ENCODE results near the gene SH3GL1.

SH3GL1 gene

DNA sequence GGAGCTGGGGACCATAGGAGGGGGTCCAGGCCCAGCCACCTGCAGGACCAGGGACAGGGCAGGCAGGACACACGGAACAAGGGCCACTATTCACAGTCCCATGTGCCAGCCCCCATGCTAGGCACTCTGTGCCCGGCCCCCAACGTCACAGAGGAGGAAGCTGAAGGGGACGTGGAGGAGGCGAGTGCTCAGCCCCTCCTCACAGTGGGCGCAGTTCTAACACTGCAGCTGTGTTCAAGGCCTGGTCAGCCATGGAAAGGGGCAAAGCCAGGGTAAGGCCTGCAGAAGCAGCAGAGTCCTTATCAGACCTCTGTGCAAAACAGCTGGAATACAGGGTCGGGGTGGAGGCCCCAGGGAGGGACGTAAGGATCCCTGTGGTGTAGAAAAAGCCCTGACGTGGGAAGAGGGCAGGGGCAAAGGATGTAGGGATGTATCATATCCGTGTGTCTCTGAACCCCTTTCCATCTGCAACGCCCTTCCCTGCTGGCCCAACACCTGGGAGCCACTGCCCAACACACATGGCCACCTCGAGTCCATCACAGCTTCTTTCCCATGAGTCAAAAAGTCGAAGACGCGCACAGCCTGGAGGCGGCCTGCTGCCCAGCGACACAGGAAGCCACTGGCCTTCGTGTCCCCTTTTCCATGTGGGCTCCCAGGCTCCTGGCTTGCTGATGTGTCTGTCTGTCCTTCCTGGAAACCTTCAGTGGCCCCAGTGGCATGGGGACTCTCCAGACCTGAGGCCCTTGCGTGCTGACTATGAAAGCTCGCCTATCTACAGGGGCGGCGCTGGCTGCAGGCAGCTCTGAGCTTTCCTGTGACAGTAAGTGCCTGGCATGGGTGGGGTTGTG lies 28.0 kb downstream of the SH3GL1 start:
- Histone ChIP-seq H3K27me3 (replicated peaks; ENCODE audit: control insufficient read depth, insufficient read depth, low read length) (no peaks in the 10 kb centered on the region), H3K9me3 (ENCODE audit: control insufficient read depth, low read length) (no peaks in the 10 kb centered on the region), H3K4me1 (ENCODE audit: control insufficient read depth, insufficient read depth, low read length) (peaks cover 94% of the 10 kb centered on the region), H3K4me3 (ENCODE audit: low read length) (no peak overlapping the region), H3K36me3 (ENCODE audit: control insufficient read depth, insufficient read depth, low read length, severe bottlenecking) (peaks cover 3% of the 10 kb centered on the region), H3K9ac (ENCODE audit: low read length) (peak overlapping the region; percentile 86)
- no peak for DNase-seq (ENCODE audit: low read depth)

DNA sequence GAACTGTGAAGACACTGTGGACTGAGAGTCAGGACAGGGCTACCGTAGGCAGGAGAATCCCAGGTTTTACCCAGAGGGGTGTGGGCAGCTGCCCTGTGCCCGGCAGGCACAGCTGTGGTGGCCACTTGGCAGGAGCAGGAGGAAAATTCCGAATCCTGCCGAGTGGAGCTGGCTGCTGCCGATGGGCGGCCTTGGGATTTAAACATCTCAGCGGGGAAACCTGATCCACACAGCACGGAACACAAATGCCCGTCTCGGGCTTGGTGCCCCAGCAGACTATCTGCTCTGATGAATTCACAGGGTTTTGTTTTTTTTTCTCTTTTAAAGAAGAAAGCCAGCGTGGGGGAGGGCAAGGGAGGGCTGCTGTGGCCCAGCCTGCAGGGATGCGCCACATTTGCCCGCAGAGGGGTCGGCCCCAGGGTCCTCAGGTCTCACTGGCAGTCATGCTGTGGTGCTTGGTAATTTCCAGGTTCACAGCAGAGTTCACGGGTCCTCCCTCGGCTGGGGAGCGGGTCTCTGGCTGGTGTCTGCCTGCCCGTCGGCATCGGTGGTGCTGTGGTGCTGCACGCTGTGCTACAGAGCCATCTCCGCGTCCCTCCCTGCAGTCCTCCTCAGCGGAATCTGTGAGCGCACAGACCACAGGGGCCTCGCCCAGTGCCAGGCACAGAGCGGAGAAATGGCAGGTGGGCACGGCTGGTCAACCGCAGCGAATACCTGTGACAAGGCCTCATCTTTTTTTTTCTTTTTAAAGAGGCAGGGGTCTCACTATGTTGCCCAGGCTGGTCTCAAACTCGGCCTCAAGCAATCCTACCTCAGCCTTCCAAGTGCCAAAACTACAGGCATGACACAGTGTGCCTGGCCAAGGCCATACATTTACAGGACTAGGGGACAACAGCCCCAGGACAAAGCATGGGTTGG lies 28.8 kb downstream of the SH3GL1 start:
- peaks cover 6% of the 10 kb centered on the region for H3K36me3 ChIP-seq (ENCODE audit: control insufficient read depth, insufficient read depth, low read length, severe bottlenecking)
- peak overlapping the region; percentile 73 for H3K9ac ChIP-seq (ENCODE audit: low read length)
- H3K4me1 ChIP-seq (ENCODE audit: control insufficient read depth, insufficient read depth, low read length), result peaks cover 88% of the 10 kb centered on the region
- DNase-seq (ENCODE audit: low read depth), result peak; percentile 81
- no peaks in the 10 kb centered on the region for H3K9me3 ChIP-seq (ENCODE audit: control insufficient read depth, low read length)
- no peak overlapping the region for H3K4me3 ChIP-seq (ENCODE audit: low read length)
- H3K27me3 ChIP-seq (replicated peaks; ENCODE audit: control insufficient read depth, insufficient read depth, low read length), result no peaks in the 10 kb centered on the region

DNA sequence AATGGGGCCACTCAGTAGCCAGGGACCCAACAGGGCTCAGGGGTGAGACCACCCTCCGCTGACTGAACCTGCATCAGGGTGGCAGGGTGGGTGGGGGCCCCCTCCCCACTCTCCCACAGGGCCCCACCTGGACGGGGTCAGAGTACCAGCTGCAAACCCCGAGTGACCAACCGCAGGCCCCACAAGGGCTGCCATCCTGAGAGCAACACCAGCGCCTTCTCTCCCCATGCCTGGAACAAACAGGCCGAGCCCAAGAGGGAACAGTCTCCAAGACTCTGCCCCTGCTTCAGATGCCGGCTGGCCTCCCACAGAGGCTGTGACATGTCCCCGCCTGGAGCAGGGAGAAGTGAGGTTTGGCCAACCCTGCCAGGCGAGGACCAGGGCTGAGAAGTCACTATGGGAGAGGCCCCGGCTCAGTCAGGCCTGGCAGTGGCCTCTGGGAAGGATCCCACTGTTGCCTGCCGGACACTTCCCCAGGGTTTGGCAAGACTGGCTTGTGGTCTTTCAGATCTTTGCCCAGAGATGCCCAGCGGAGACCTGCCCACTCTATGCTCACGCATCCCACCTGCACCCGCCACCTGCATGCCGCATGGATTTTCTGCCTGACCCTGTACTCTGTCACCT lies 29.8 kb downstream of the SH3GL1 start:
- H3K4me1 ChIP-seq (ENCODE audit: control insufficient read depth, insufficient read depth, low read length), result peaks cover 78% of the 10 kb centered on the region
- peaks cover 16% of the 10 kb centered on the region for H3K36me3 ChIP-seq (ENCODE audit: control insufficient read depth, insufficient read depth, low read length, severe bottlenecking)
- DNase-seq (ENCODE audit: low read depth), result no peak
- no peak overlapping the region for H3K4me3 ChIP-seq (ENCODE audit: low read length)
- H3K9me3 ChIP-seq (ENCODE audit: control insufficient read depth, low read length), result no peaks in the 10 kb centered on the region
- H3K27me3 ChIP-seq (replicated peaks; ENCODE audit: control insufficient read depth, insufficient read depth, low read length), result no peaks in the 10 kb centered on the region
- peak overlapping the region; percentile 73 for H3K9ac ChIP-seq (ENCODE audit: low read length)

DNA sequence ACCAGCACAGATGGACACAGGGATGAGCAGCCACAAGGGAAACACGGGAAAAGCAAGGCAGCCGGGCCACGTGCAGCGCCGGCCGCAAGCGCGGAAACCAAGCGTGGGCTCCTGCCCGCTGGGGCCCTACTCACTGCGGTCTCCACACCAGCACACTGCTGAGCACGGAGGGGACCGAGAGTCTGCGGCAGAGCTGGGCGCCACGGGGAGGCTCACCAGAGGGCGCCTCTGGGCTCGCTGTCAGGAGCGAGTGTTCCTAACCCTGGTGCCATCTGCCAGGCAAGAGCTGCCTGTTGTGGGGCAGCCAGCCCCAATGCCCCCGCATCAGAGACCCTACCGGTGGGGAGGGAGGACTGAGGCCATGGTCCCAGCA lies 30.5 kb downstream of the SH3GL1 start:
- Histone ChIP-seq H3K9me3 (ENCODE audit: control insufficient read depth, low read length) (no peaks in the 10 kb centered on the region), H3K4me1 (ENCODE audit: control insufficient read depth, insufficient read depth, low read length) (peaks cover 71% of the 10 kb centered on the region), H3K36me3 (ENCODE audit: control insufficient read depth, insufficient read depth, low read length, severe bottlenecking) (peaks cover 22% of the 10 kb centered on the region), H3K27me3 (replicated peaks; ENCODE audit: control insufficient read depth, insufficient read depth, low read length) (no peaks in the 10 kb centered on the region), H3K9ac (ENCODE audit: low read length) (peak overlapping the region; percentile 73), H3K4me3 (ENCODE audit: low read length) (peak overlapping the region; percentile 29)
- no peak for DNase-seq (ENCODE audit: low read depth)

DNA sequence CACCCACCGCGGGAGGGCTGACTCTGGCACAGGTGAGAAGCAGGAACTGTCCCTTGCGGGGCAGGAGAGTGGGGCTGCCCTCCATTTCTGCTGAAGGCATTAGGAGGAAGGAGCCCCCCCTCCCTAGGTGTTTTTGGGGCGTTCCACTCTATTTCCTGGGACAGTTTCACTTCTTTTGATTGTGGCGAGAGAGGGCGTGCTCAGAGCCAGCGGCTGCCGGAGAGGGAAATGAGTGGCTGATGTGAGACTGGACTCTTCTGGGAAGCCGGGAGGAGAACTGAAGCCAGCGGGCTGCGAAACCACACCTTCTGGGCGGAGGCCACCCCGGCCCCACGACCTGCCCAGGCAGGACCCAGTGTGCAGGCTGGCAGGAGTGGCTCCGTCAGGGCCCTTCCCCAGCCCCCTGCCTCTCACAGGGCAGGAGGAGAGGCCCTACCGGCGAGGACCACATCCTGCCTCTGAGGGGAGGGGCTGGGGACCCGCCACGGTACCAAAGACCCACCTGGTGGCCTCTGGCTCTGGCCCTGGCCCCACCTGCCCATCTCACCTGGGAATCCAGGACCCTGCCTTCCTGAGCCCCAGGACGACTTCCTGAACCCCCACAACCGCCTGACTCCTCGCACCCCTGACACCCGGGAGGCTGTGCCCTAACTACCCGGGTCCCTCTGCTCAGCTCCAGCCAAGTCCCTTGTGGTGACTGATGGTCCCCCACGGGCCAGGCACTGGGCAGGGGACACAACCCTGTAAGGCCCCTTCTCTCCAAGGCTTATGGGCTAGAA lies 31.0 kb downstream of the SH3GL1 start:
- Histone ChIP-seq H3K27me3 (replicated peaks; ENCODE audit: control insufficient read depth, insufficient read depth, low read length) (no peaks in the 10 kb centered on the region), H3K9ac (ENCODE audit: low read length) (peak overlapping the region; percentile 73), H3K4me3 (ENCODE audit: low read length) (peak overlapping the region; percentile 29), H3K9me3 (ENCODE audit: control insufficient read depth, low read length) (no peaks in the 10 kb centered on the region), H3K4me1 (ENCODE audit: control insufficient read depth, insufficient read depth, low read length) (peaks cover 66% of the 10 kb centered on the region), H3K36me3 (ENCODE audit: control insufficient read depth, insufficient read depth, low read length, severe bottlenecking) (peaks cover 25% of the 10 kb centered on the region)
- DNase-seq (ENCODE audit: low read depth), result no peak

DNA sequence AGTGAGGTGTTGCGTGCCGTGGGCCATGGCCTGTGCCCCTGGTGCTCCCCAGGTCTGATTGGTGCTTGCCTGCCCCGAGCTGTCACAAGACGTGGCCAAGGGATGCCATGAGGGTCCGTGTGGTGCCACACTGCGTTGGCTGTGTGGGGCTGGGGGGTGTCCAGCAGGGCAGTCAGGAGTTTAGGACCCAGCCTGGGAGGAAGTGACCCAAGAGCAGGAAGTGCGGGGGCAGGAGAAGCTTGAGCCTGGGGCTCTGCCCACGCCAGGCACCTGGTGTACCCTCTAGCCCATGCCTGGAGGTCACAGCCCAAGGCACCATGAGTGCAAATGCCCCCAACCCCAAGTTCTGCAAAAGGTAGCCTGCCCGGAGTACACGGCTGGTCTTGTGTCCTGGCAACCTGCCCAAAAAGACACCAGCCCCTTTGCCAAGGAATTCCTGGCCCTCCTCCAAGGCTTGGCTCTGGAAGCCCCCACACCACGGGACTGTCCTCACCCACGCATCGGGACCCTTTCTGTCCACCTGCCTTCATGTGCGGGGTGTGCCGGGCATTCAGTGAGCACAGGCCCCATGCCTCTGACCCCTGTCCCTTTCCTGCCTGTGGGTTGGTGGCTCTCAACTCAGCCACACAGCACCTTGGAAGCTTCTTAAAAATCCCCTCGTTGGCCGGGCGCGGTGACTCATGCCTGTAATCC lies 32.1 kb downstream of the SH3GL1 start:
- H3K27me3 ChIP-seq (replicated peaks; ENCODE audit: control insufficient read depth, insufficient read depth, low read length), result no peaks in the 10 kb centered on the region
- peaks cover 35% of the 10 kb centered on the region for H3K36me3 ChIP-seq (ENCODE audit: control insufficient read depth, insufficient read depth, low read length, severe bottlenecking)
- DNase-seq (ENCODE audit: low read depth), result no peak
- no peaks in the 10 kb centered on the region for H3K9me3 ChIP-seq (ENCODE audit: control insufficient read depth, low read length)
- H3K9ac ChIP-seq (ENCODE audit: low read length), result no peak overlapping the region
- H3K4me3 ChIP-seq (ENCODE audit: low read length), result no peak overlapping the region
- H3K4me1 ChIP-seq (ENCODE audit: control insufficient read depth, insufficient read depth, low read length), result peaks cover 56% of the 10 kb centered on the region

DNA sequence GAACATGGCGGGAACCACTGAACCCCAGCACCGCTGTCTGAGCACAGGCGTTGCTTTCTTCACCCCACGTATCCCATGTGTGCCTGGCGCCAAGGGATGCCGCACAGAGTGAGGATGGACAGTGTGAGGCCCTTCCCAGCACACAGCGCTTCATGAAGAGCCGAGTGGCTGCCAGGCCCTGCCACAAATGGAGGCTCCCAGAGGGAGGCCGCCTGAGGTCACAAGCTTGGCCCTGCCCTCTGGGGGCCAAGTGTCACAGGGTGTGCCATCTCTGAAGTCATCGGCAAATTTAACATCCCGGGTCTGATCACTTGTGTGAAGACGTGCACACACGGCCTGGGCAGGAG lies 32.6 kb downstream of the SH3GL1 start:
- Histone ChIP-seq H3K4me3 (ENCODE audit: low read length) (no peak overlapping the region), H3K9me3 (ENCODE audit: control insufficient read depth, low read length) (no peaks in the 10 kb centered on the region), H3K27me3 (replicated peaks; ENCODE audit: control insufficient read depth, insufficient read depth, low read length) (no peaks in the 10 kb centered on the region), H3K4me1 (ENCODE audit: control insufficient read depth, insufficient read depth, low read length) (peaks cover 51% of the 10 kb centered on the region), H3K36me3 (ENCODE audit: control insufficient read depth, insufficient read depth, low read length, severe bottlenecking) (peaks cover 40% of the 10 kb centered on the region), H3K9ac (ENCODE audit: low read length) (no peak overlapping the region)
- DNase-seq (ENCODE audit: low read depth), result no peak

DNA sequence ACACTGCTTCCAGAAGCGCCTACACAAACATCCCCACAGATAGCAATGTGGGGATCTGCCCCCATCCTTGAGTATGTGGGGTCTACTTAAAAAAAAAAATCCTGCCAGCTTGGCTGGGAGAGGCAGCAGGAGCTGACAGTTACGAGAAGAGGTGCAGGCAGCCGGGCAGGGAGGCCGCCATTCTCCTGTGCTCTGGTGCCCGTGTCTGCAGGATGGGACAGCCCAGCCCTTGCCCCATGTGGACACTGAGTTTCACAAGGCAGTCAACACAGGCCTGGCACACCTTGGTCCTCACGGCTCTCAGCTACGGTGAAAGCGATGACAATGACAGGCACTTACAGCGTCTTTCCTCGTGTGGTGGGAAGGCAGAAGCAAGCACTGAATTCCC lies 33.0 kb downstream of the SH3GL1 start:
- DNase-seq (ENCODE audit: low read depth), result no peak
- no peaks in the 10 kb centered on the region for H3K27me3 ChIP-seq (replicated peaks; ENCODE audit: control insufficient read depth, insufficient read depth, low read length)
- H3K9me3 ChIP-seq (ENCODE audit: control insufficient read depth, low read length), result no peaks in the 10 kb centered on the region
- H3K4me1 ChIP-seq (ENCODE audit: control insufficient read depth, insufficient read depth, low read length), result peaks cover 47% of the 10 kb centered on the region
- no peak overlapping the region for H3K4me3 ChIP-seq (ENCODE audit: low read length)
- no peak overlapping the region for H3K9ac ChIP-seq (ENCODE audit: low read length)
- H3K36me3 ChIP-seq (ENCODE audit: control insufficient read depth, insufficient read depth, low read length, severe bottlenecking), result peaks cover 44% of the 10 kb centered on the region

DNA sequence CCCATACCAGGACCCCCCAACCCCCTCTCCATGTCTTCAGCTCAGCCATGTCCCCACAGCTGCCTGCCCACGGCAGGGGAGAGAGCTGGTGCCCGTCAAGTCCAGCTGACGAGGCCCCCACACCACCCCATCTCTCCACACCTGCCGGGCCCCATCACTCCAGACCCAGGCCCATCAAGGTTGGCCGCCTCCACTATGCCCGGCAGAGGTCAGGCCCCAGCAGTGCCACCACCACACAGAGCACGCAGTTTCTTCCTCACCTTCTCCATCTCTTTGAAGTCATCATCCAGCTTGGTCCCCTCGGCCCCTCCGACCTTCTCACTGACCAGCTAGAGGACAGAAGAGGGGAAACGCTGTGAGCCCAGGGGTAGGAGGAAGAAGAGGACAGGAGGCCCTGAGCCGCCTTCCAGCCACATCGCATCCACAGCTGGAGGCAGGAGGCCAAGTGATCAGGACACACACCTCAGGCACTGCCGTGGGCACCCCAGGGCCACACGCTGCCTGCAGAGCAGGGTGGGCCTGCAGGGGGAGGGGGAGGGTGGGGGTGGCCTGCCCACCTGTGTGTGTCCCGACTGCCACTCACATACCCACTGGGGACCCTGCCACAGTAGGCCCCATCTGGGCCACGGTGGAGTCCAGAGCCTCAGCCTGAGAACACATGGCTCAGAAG lies 33.5 kb downstream of the SH3GL1 start:
- no peaks in the 10 kb centered on the region for H3K9me3 ChIP-seq (ENCODE audit: control insufficient read depth, low read length)
- H3K4me1 ChIP-seq (ENCODE audit: control insufficient read depth, insufficient read depth, low read length), result peaks cover 42% of the 10 kb centered on the region
- H3K27me3 ChIP-seq (replicated peaks; ENCODE audit: control insufficient read depth, insufficient read depth, low read length), result no peaks in the 10 kb centered on the region
- DNase-seq (ENCODE audit: low read depth), result no peak
- H3K9ac ChIP-seq (ENCODE audit: low read length), result no peak overlapping the region
- peaks cover 49% of the 10 kb centered on the region for H3K36me3 ChIP-seq (ENCODE audit: control insufficient read depth, insufficient read depth, low read length, severe bottlenecking)
- no peak overlapping the region for H3K4me3 ChIP-seq (ENCODE audit: low read length)
